ENCODE data around the gene FBXL7. TPM values are rescaled to one million over a fixed set of nuclear protein-coding genes. Genes with fewer than 3 reads are reported as not detected.

FBXL7 gene
- total and polyA plus RNA-seq, 2 donors (not counting 3 experiments of a cell fraction or from before 2014, with no cell fraction given) = 23.5 to 32.2 TPM

GRCh38 chr5:15646371-15646770, 146.4 kb downstream of the FBXL7 start:
- no peak for DNase-seq (ENCODE audit: low read depth, low spot score)
- Histone ChIP-seq H3K9me3 (replicated peaks; ENCODE audit: control insufficient read depth, insufficient read depth, low read length) (no peaks in the 10 kb centered on the region), H3K4me1 (ENCODE audit: control insufficient read depth, extremely low read depth, insufficient read depth, low read length) (peaks cover 21% of the 10 kb centered on the region), H3K9me1 (replicated peaks; ENCODE audit: control insufficient read depth, extremely low read depth, insufficient read depth, low read length) (no peaks in the 10 kb centered on the region), H2AFZ (ENCODE audit: low read depth, low read length) (no peak overlapping the region), H3K4me3 (replicated peaks in 1 of 3; ENCODE audit: insufficient read depth in 1 of 3, low read depth in 1 of 3, low read length in 3 of 3) (no peak overlapping the region), H3K27me3 (ENCODE audit: control insufficient read depth in 2 of 2, insufficient read depth in 2 of 2, low read length in 2 of 2) (no peaks in the 10 kb centered on the region), H3K9ac (replicated peaks; ENCODE audit: extremely low read depth, insufficient read depth, low read length) (no peak overlapping the region), H3K4me2 (ENCODE audit: insufficient read depth, low read length) (no peak overlapping the region), H3K79me2 (ENCODE audit: control insufficient read depth, insufficient read depth, low read length) (peaks cover 15% of the 10 kb centered on the region), H4K20me1 (replicated peaks; ENCODE audit: control insufficient read depth, extremely low read depth, insufficient read depth, low read length) (peaks cover 4% of the 10 kb centered on the region), H3K27ac (ENCODE audit: insufficient read depth, low read depth, low read length) (no peak overlapping the region), H3K36me3 (ENCODE audit: control insufficient read depth in 2 of 2, extremely low read depth in 1 of 2, insufficient read depth in 2 of 2, low read length in 2 of 2) (no peaks in the 10 kb centered on the region)
- POLR2A ChIA-PET = no interaction called here
- intact Hi-C loops (cut with micrococcal nuclease) (loop anchor here (2.0 kb wide), 1 partner anchor 20 kb away; no protein-coding TSS in a partner anchor), dilution Hi-C loops (cut with MboI; ENCODE audit: extremely low pct_ligation_motif_present, low sequenced_read_pairs) (no loop called here)
- CTCF ChIA-PET = interaction anchor here (1.2 to 1.6 kb wide), 5 partner anchors 20 to 73 kb away, joined by 3 to 5 read pairs (median 4); no protein-coding TSS in a partner anchor
- no peak for TF ChIP-seq POLR2A (IDR thresholded peaks at IDR 0.05; ENCODE audit: low read depth, low read length)
- TF ChIP-seq MYC (IDR thresholded peaks at IDR 0.05; ENCODE audit: low read depth, low read length) = no peak
- no peak for TF ChIP-seq POLR2AphosphoS5 (IDR thresholded peaks at IDR 0.05; ENCODE audit: insufficient read depth, low read depth, low read length)
- no peak for TF ChIP-seq MAX (IDR thresholded peaks at IDR 0.05; ENCODE audit: insufficient read depth, insufficient read length)
- TF ChIP-seq GATA2 (IDR thresholded peaks at IDR 0.05; ENCODE audit: insufficient read depth, insufficient read length, low read depth, low read length) = no peak
- TF ChIP-seq FOS (IDR thresholded peaks at IDR 0.05; ENCODE audit: borderline replicate concordance, insufficient read depth, low read length) = no peak
- TF ChIP-seq JUN (IDR thresholded peaks at IDR 0.05; ENCODE audit: borderline replicate concordance, insufficient read depth, insufficient read length, low read depth) = no peak
- no peak for TF ChIP-seq EZH2 (IDR thresholded peaks at IDR 0.05; ENCODE audit: borderline replicate concordance, low read depth, low read length, severe bottlenecking)
- FAIRE-seq = peak; percentile 43
- BruUV-seq (replicated peaks) = no TSS peak

GRCh38 chr5:15647251-15647650, 147.3 kb downstream of the FBXL7 start:
- Histone ChIP-seq H3K9me3 (replicated peaks; ENCODE audit: control insufficient read depth, insufficient read depth, low read length) (no peaks in the 10 kb centered on the region), H2AFZ (ENCODE audit: low read depth, low read length) (no peak overlapping the region), H4K20me1 (replicated peaks; ENCODE audit: control insufficient read depth, extremely low read depth, insufficient read depth, low read length) (peaks cover 4% of the 10 kb centered on the region), H3K27ac (ENCODE audit: insufficient read depth, low read depth, low read length) (no peak overlapping the region), H3K79me2 (ENCODE audit: control insufficient read depth, insufficient read depth, low read length) (peaks cover 15% of the 10 kb centered on the region), H3K4me3 (replicated peaks in 1 of 3; ENCODE audit: insufficient read depth in 1 of 3, low read depth in 1 of 3, low read length in 3 of 3) (no peak overlapping the region), H3K27me3 (ENCODE audit: control insufficient read depth in 2 of 2, insufficient read depth in 2 of 2, low read length in 2 of 2) (no peaks in the 10 kb centered on the region), H3K36me3 (ENCODE audit: control insufficient read depth in 2 of 2, extremely low read depth in 1 of 2, insufficient read depth in 2 of 2, low read length in 2 of 2) (no peaks in the 10 kb centered on the region), H3K4me2 (ENCODE audit: insufficient read depth, low read length) (no peak overlapping the region), H3K4me1 (ENCODE audit: control insufficient read depth, extremely low read depth, insufficient read depth, low read length) (peaks cover 21% of the 10 kb centered on the region), H3K9me1 (replicated peaks; ENCODE audit: control insufficient read depth, extremely low read depth, insufficient read depth, low read length) (no peaks in the 10 kb centered on the region), H3K9ac (replicated peaks; ENCODE audit: extremely low read depth, insufficient read depth, low read length) (no peak overlapping the region)
- intact Hi-C loops (cut with micrococcal nuclease) (loop anchor here (2.0 kb wide), 1 partner anchor 20 kb away; no protein-coding TSS in a partner anchor), dilution Hi-C loops (cut with MboI; ENCODE audit: extremely low pct_ligation_motif_present, low sequenced_read_pairs) (no loop called here)
- DNase-seq (ENCODE audit: low read depth, low spot score) = no peak
- BruUV-seq (replicated peaks) = no TSS peak
- POLR2A ChIA-PET = no interaction called here
- TF ChIP-seq JUN (IDR thresholded peaks at IDR 0.05; ENCODE audit: borderline replicate concordance, insufficient read depth, insufficient read length, low read depth) (no peak), GATA2 (IDR thresholded peaks at IDR 0.05; ENCODE audit: insufficient read depth, insufficient read length, low read depth, low read length) (no peak), CTCF (IDR thresholded peaks at IDR 0.05; ENCODE audit: extremely low read depth in 1 of 2, insufficient read depth in 1 of 2, low read depth in 1 of 2, low read length in 2 of 2) (no peak), EZH2 (IDR thresholded peaks at IDR 0.05; ENCODE audit: borderline replicate concordance, low read depth, low read length, severe bottlenecking) (no peak), FOS (IDR thresholded peaks at IDR 0.05; ENCODE audit: borderline replicate concordance, insufficient read depth, low read length) (no peak), MYC (IDR thresholded peaks at IDR 0.05; ENCODE audit: low read depth, low read length) (no peak)
- CTCF ChIA-PET = no interaction called here
- FAIRE-seq = no peak

All from endothelial cell of umbilical vein (primary cell).